A673 (cell line): ENCODE measurements around the gene MAML2. TPM values are rescaled to one million over a fixed set of nuclear protein-coding genes. Genes with fewer than 3 reads are reported as not detected.

Experiments
- BruUV-seq: library from RNA; stranded (reverse); fragments of 400-500 nt; replicated peaks from 2 replicates; lab custom pipeline; 2021; lab: Mats Ljungman, UMichigan
- CTCF ChIA-PET: fragments of 300-600 bp; sonication (Branson Sonifier 250); formaldehyde crosslinking; loops from one replicate; lab custom pipeline; 2022; ENCODE audit warnings: antibody characterized with exemption; lab: Charles Lee
- POLR2A ChIA-PET: fragments of 300-600 bp; sonication (Branson Sonifier 250); formaldehyde crosslinking; loops from one replicate; lab custom pipeline; 2022; ENCODE audit warnings: antibody characterized with exemption; ENCODE audit not compliant: low non-redundant PET; lab: Charles Lee
- DNase-seq: peaks from one replicate; pipeline ENCODE4 v3.0.0-alpha.2; 2015; ENCODE audit warnings: low spot score
- H3K27ac ChIP-seq: fragments of 200-600 bp; sonication (generic); 2 replicates; pipeline ENCODE4 v1.5.1; 2016; ENCODE audit warnings: mixed run types, low read depth, mild to moderate bottlenecking, mixed read lengths, antibody characterized with exemption, low read length; ENCODE audit not compliant: poor library complexity, severe bottlenecking
- H3K27me3 ChIP-seq: fragments of 200-600 bp; sonication (generic); replicated peaks from 2 replicates; pipeline ENCODE4 v1.6.1; 2017; ENCODE audit warnings: mixed run types, low read depth, mild to moderate bottlenecking, mixed read lengths, antibody characterized with exemption, low read length; ENCODE audit not compliant: insufficient read depth, poor library complexity
- H3K36me3 ChIP-seq: fragments of 200-600 bp; sonication (generic); 2 replicates; pipeline ENCODE4 v1.6.1; 2016; ENCODE audit warnings: mixed run types, mild to moderate bottlenecking, mixed read lengths, antibody characterized with exemption, low read length; ENCODE audit not compliant: insufficient read depth, poor library complexity, severe bottlenecking
- H3K4me1 ChIP-seq: fragments of 200-600 bp; sonication (generic); 2 replicates; pipeline ENCODE4 v1.6.1; 2017; ENCODE audit warnings: mixed run types, mild to moderate bottlenecking, mixed read lengths, antibody characterized with exemption, low read length; ENCODE audit not compliant: insufficient read depth, poor library complexity, severe bottlenecking
- H3K4me3 ChIP-seq: fragments of 200-600 bp; sonication (generic); 2 replicates; pipeline ENCODE4 v1.5.1; 2016; ENCODE audit warnings: low read depth, mixed run types, mild to moderate bottlenecking, mixed read lengths, low read length; ENCODE audit not compliant: poor library complexity, severe bottlenecking
- H3K9me3 ChIP-seq: fragments of 200-600 bp; sonication (generic); 2 replicates; pipeline ENCODE4 v1.6.1; 2016; ENCODE audit warnings: mixed run types, low read depth, mild to moderate bottlenecking, mixed read lengths, antibody characterized with exemption, low read length; ENCODE audit not compliant: poor library complexity, severe bottlenecking
- CTCF ChIP-seq: fragments of 300-800, 200-600 bp; sonication (generic); conservative IDR thresholded peaks from 2 replicates; pipeline ENCODE4 v1.5.1; 2017; ENCODE audit warnings: low read depth, mild to moderate bottlenecking, antibody characterized with exemption, low read length, moderate library complexity, mixed read lengths
- EZH2 ChIP-seq: fragments of 200-600 bp; sonication (generic); IDR thresholded peaks from 2 replicates; pipeline ENCODE4 v1.6.1; 2017; ENCODE audit warnings: borderline replicate concordance, low read depth, mild to moderate bottlenecking, mixed read lengths, antibody characterized with exemption, low read length; ENCODE audit not compliant: poor library complexity, severe bottlenecking
- intact Hi-C: fragments of 100-400 bp; cut with micrococcal nuclease; formaldehyde crosslinking; loops from one replicate; pipeline ENCODE4 v1.10.0; 2022; ENCODE audit not compliant: unreplicated experiment
- total RNA-seq: library from RNA; stranded (reverse); gene quantifications from 2 replicates; pipeline ENCODE4 v1.2.3, GENCODE V29; 2021

MAML2 gene
- total RNA-seq, 1 experiment from 2014 or later, result 6.4 TPM

- POLR2A ChIA-PET, result no interaction called here
- BruUV-seq, result no TSS peak
Measured at GRCh38 chr11:96217206-96217605, 125.8 kb downstream of the MAML2 start.

GRCh38 chr11:96215826-96216225, 127.2 kb downstream of the MAML2 start:
- Histone ChIP-seq H3K27ac (peak overlapping the region; percentile 18), H3K4me1 (peaks cover 87% of the 10 kb centered on the region), H3K4me3 (no peak overlapping the region), H3K36me3 (no peaks in the 10 kb centered on the region), H3K27me3 (no peaks in the 10 kb centered on the region), H3K9me3 (no peaks in the 10 kb centered on the region)
- intact Hi-C loops, result no loop called here
- CTCF ChIA-PET, result no interaction called here
- no peak for DNase-seq
- POLR2A ChIA-PET, result no interaction called here
- BruUV-seq, result no TSS peak
- TF ChIP-seq EZH2 (no peak), CTCF (no peak)

More at GRCh38 chr11:96217206-96217605, 125.8 kb downstream of the MAML2 start:
- Histone ChIP-seq H3K27ac (no peak overlapping the region), H3K27me3 (no peaks in the 10 kb centered on the region), H3K4me1 (peaks cover 87% of the 10 kb centered on the region), H3K4me3 (no peak overlapping the region), H3K36me3 (no peaks in the 10 kb centered on the region), H3K9me3 (no peaks in the 10 kb centered on the region)
- DNase-seq, result no peak
- intact Hi-C loops, result no loop called here
- TF ChIP-seq CTCF, result no peak
- CTCF ChIA-PET, result no interaction called here

- Histone ChIP-seq H3K27me3 (no peaks in the 10 kb centered on the region), H3K27ac (peak overlapping the region; percentile 18), H3K9me3 (no peaks in the 10 kb centered on the region), H3K36me3 (no peaks in the 10 kb centered on the region), H3K4me3 (no peak overlapping the region), H3K4me1 (peaks cover 86% of the 10 kb centered on the region)
- BruUV-seq, result no TSS peak
- intact Hi-C loops, result no loop called here
- TF ChIP-seq EZH2 (no peak), CTCF (no peak)
- ChIA-PET POLR2A (interaction anchor here (0.6 kb wide), 1 partner anchor 21 kb away, joined by 7 read pairs; no protein-coding TSS in a partner anchor), CTCF (no interaction called here)
- DNase-seq, result no peak
Measured at GRCh38 chr11:96215110-96215782, 127.7 kb downstream of the MAML2 start.
